CD4-positive, alpha-beta T cell treated with Interleukin-2 at 100 ng/mL for 4 hours (primary cell): ENCODE data around the gene CNTN4.

ENCODE experiments used
- DNase-seq: peaks from one replicate; pipeline ENCODE4 v3.0.0-alpha.2; 2020; ENCODE audit warnings: low spot score

The CNTN4 gene

GRCh38 chr3:2415083-2415482, 316.4 kb downstream of the CNTN4 start:
- DNase-seq, result no peak

DNA sequence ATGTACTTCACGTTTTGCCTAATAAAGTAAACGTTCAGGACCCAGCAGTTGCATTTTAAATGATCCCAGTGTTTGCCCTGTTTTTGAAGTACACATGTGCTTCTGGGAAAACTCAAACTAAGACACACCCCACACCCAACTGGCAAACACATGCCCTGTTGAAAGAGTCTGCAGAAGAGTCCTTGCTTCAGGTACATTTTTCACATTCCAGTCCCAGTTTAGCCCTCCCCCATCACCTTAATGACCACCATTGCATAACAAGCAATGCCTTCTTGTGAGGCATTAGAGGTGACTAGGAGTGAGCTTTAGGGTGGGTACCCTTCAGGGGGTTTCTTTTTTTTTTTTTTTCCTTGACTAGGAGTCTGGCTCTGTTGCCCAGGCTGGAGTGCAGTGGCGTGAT, 322.3 kb downstream of the CNTN4 start:
- no peak for DNase-seq

- no peak for DNase-seq
Observed at GRCh38 chr3:2423143-2423542, 324.5 kb downstream of the CNTN4 start.

GRCh38 chr3:2441558-2441957, 342.9 kb downstream of the CNTN4 start:
- no peak for DNase-seq

- no peak for DNase-seq
Observed at GRCh38 chr3:2446146-2446545, 347.5 kb downstream of the CNTN4 start.

DNA sequence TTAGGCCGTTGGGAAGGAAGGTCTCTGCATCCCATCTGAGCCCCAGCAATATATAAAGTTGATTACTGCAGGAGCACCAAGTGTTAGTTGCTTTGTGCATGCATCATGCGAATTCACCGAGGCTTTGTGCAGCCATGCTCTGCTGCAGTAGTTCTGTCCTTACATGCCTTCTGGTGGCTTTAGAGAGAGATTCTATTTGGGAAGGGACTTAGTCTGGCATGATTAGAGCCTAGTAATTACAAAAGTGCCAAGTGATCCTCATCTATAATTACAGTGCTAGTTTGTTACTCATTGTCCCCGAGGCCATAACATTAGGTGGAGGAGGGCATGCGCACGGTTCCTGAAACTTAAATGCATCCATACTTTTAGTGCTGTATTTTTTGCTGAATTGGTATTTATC, 353.6 kb downstream of the CNTN4 start:
- no peak for DNase-seq

DNA sequence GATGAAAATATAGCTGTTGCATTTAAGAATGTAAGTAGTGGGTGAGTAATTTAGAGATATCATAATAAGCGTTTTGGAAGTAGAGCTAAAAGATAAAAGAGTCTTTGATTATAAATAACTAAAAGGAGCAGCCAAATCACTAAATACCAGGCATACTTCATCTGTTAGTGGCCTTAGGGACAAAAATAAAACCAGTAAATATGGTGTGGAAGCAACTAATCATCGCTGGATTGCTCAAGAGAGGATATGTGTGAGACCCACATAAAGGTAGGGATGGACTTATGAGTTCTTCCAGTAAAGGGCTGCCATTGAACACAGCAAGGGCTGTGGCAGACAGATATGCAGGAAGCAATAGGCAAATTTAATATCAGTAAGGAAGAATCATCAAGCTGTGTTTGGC, 356.2 kb downstream of the CNTN4 start:
- no peak for DNase-seq

- no peak for DNase-seq
Observed at GRCh38 chr3:2456788-2457187, 358.1 kb downstream of the CNTN4 start.

DNA sequence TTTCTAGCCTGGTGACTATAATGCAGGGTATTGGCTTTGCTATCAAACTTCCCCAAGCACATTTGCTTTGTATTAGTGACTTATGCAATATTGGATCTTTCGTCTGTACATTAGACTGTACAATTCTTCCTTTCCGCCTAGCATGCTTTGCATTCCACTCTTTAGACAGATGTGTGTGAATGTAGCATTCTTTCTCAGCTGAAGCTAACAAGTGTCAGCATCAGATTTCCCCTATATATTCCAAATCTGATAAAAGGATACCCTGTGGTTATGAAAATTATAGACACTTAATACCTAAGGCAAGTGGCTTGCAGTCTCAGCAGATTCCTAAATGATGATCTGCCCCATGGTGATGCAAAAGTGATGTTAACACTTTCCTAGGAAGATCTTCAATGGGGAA, 360.1 kb downstream of the CNTN4 start:
- no peak for DNase-seq

- DNase-seq, result no peak
Observed at GRCh38 chr3:2465842-2466241, 367.2 kb downstream of the CNTN4 start.

GRCh38 chr3:2468816-2469215, 370.1 kb downstream of the CNTN4 start:
- no peak for DNase-seq

- no peak for DNase-seq
Observed at GRCh38 chr3:2476996-2477395, 378.3 kb downstream of the CNTN4 start.

DNA sequence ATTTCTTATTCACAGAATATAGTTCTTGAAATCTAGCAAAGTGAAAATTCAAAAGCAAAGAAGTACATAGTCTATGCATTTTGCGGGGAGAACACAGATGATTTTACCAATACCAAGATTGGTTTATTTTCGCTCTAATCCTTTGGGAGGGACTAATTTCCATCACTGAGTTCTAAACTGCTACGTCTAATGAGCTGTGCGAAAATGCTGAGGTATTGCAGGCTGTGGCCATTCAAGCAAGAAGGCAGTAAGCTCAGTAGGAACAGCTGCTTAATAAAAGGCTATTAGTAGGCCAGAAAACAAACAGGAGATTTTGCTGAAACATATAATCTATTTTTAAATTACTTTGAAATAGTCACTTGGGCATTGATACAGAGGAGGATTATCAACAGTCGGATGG, 379.0 kb downstream of the CNTN4 start:
- DNase-seq, result no peak

DNA sequence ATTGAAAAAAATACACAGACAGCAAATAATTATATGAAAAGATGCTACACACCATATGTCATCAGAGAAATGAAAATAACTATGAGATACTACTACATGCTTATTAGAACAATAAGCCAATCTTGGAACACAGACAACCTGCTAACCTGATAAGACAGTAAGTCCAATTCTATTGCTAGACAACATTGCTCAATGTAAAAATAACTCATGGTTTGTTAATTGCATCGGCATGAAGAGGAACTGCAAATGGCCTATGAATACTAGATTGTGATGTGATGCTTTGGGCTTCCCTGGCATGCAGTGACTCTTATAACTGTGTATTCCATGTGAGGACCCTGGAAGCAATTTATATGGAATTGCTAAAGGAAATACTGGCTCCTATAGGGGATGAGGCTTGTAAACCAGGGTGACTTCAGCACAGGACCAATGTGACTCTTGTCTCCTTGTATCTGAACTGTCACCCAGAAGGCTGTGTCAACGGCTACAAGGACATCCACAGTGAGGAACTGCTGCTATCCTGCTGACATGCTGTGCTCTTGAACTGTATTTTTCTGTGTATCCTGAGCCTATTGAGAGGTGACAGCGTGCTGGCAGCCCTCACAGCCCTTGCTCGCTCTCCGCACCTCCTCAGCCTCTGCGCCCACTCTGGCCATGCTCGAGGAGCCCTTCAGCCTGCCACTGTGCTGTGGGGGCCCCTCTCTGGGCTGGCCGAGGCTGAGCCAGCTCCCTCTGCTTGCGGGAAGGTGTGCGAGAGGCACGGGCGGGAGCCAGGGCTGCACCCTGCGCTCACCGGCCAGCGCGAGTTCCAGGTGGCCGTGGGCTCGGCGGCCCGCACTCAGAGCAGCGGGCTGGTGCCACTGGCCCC, 385.7 kb downstream of the CNTN4 start:
- no peak for DNase-seq

DNA sequence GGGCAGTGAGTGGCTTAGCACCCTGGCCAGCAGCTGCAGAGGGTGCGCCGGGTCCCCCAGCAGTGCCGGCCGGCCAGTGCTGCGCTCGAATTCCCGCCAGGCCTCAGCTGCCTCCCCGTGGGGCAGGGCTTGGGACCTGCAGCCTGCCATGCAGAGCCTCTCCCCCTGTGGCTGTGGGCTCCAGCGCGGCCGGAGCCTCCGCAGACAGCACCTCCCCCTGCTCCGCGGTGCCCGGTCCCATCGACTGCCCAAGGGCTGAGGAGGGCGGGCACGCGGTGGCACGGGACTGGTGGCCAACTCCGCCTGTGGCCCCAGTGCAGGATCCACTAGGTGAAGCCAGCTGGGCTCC, 386.3 kb downstream of the CNTN4 start:
- DNase-seq, result no peak

- DNase-seq, result no peak
Observed at GRCh38 chr3:2495746-2496145, 397.1 kb downstream of the CNTN4 start.

DNA sequence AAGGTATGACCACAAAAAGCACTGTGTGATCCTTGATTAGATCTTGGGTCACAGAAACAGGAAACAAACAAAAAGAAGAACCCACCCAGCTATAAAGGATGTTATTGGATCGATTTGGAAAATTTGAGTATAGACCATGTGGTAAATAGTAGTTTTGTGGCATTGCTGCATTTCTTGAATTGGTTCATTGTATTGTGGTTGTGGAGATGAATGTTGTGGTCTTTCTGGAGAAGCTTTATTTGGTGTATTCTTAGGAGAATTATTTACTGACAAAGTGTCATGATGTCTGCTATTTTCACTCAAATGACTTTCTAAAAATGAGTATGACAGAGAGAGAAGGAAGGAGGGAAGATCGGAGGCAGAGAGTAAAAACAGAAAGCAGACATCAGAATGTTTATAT, 406.2 kb downstream of the CNTN4 start:
- no peak for DNase-seq

DNA sequence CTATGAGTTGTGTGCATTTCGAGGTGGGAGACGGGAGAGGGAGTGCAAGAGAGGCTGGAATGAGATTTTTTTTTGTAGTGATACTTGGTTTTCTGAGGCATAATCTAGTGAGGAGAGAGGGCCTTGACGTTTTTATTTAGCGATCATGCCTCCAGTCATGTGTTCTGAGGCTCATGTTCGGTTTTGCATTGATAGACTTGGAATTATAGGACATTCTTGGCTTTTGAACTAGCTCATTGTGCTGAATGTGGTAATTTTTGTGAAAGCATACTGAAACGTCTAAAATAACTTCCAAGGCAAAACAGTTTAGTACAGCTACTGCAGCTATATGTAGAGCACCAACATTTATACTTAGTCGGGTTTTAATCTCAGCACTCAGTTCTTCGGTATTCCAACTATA, 408.1 kb downstream of the CNTN4 start:
- no peak for DNase-seq

DNA sequence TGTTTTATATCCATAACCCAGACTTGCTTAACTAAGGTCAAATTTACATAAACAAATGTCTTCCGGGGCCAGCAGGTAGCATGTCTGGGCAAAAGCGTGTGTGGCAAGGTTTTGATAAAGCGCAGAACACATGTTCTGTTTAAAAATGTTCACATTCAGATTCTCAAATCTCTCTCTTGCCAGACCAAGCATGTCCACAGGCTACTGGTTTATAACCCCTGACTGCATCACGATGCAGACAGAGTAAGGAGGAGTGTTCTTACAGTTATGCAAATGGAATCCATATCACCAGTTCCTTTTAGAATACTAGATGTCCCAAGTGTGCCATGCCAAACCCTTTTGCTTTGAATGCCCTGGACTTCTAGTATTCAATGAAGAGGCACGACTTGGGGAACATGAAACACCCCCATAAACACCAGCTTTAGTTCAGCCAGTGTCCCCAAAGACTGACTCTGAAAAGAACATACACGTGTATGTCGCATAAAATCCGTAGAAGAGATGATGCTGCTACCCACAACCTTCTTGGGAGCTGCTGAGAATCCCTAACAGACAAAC, 412.0 kb downstream of the CNTN4 start:
- no peak for DNase-seq

DNA sequence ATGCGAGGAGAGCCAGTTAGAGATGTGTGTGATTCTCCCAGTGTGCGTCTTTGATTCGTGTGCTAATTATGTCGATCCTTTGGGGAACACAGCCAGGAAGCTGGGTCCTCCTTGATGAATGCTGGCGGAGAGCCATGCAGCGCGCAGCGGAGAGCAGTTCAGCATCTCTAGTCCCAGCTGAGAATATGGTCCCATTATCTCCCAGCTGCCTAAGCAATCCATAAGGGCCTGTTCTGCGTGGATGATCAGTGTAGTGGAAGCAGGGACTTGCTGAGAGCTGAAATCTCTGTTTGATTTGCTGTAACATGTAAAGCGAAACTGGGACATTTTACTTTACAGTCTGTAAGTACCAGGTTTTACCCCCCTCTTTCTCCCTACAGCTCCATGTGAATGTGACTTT, 412.7 kb downstream of the CNTN4 start:
- DNase-seq, result no peak

- DNase-seq, result no peak
Observed at GRCh38 chr3:2512881-2513280, 414.2 kb downstream of the CNTN4 start.

GRCh38 chr3:2513986-2514385, 415.3 kb downstream of the CNTN4 start:
- no peak for DNase-seq

DNA sequence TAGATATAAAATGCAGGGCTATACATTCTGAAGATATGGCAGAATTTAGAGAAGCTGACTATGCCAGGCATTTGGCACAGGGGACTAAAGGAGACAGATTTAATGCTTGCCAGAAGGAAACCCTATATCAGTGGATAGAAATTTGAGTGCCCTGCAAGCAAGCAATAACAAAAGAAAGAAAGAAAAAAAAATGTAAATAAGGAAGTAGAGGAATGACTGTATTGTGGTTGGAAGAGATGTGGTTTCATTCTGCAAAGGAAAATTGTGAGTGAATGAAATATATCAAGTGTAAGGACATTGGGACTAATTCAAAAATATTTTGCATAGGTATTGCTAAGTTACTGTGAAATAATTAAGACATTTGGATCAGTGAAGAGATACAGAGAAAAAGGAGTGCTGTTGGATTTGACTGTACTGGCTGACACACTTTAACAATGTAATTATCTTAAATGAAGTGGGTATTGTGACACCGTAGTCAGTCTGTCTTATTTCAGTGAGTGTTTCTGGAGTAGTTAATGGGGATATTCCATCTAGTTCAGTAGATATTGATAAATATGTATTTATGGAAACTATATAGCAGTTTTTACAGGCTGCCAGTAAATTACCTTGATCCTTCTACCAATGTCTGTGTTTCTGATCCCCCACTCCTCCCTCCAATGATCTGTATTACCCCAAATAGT, 418.2 kb downstream of the CNTN4 start:
- DNase-seq, result no peak
